ENCODE results near the gene ESYT3.

DNA sequence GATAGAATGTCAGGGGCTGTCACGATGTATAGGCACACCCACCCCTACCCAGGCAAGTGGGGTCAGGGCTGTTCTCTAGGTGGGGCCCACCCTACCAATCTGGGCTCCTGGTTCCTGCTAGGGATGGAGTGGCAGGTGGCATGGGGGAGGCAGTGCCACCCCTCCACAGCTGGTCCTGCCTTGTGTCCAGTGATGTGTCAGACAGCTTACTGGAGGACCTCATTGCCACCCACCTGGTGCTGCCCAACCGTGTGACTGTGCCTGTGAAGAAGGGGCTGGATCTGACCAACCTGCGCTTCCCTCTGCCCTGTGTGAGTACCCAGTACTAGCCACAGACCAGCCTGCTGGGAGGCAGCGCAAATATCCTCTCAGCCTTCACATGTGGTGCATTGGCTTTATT, 27.5 kb downstream of the ESYT3 start:
- TF ChIP-seq, protein P1, sequence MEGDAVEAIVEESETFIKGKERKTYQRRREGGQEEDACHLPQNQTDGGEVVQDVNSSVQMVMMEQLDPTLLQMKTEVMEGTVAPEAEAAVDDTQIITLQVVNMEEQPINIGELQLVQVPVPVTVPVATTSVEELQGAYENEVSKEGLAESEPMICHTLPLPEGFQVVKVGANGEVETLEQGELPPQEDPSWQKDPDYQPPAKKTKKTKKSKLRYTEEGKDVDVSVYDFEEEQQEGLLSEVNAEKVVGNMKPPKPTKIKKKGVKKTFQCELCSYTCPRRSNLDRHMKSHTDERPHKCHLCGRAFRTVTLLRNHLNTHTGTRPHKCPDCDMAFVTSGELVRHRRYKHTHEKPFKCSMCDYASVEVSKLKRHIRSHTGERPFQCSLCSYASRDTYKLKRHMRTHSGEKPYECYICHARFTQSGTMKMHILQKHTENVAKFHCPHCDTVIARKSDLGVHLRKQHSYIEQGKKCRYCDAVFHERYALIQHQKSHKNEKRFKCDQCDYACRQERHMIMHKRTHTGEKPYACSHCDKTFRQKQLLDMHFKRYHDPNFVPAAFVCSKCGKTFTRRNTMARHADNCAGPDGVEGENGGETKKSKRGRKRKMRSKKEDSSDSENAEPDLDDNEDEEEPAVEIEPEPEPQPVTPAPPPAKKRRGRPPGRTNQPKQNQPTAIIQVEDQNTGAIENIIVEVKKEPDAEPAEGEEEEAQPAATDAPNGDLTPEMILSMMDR (conservative IDR thresholded peaks at IDR 0.05 in 1 of 2, IDR thresholded peaks at IDR 0.05 in 1 of 2; ENCODE audit: low read depth in 1 of 2, low read length in 2 of 2), result no peak
- no peak for TF ChIP-seq EZH2 (IDR thresholded peaks at IDR 0.05; ENCODE audit: low read length, missing control alignments)

All from fibroblast of lung (primary cell).